Measurements from ENCODE around the gene CD200. TPM values are rescaled to one million over a fixed set of nuclear protein-coding genes. Genes with fewer than 3 reads are reported as not detected.

Gene CD200
- total and polyA plus RNA-seq, 4 donors, result 0.10 to 0.28 (median 0.20) TPM

GRCh38 chr3:112333381-112334317 is 693 bp downstream of the CD200 start:
- Histone ChIP-seq H3K9me3 (ENCODE audit: control insufficient read depth in 4 of 4, low read length in 3 of 4) (no peaks in the 10 kb centered on the region), H3K36me3 (ENCODE audit: control insufficient read depth in 4 of 4, insufficient read depth in 3 of 4, low read depth in 1 of 4, low read length in 3 of 4) (no peaks in the 10 kb centered on the region), H3K4me3 (ENCODE audit: low read depth in 1 of 3, low read length in 3 of 3) (peak overlapping the region in 1 of 3 donors; percentile 12), H3K9ac (ENCODE audit: low read depth in 1 of 2, low read length in 2 of 2) (no peak overlapping the region), H3K4me1 (ENCODE audit: control insufficient read depth in 4 of 4, insufficient read depth in 4 of 4, low read length in 3 of 4) (peaks cover 0 to 8% (median 2%) of the 10 kb centered on the region in 4 donors), H3K27me3 (ENCODE audit: control insufficient read depth in 4 of 4, insufficient read depth in 4 of 4, low read length in 3 of 4) (peaks cover 0 to 5% (median 2%) of the 10 kb centered on the region in 4 donors), H3K27ac (ENCODE audit: low read depth in 1 of 2, low read length in 2 of 2) (no peak overlapping the region)
- DNase-seq (ENCODE audit: low spot score), result no peak
- TF ChIP-seq ZBTB33 (IDR thresholded peaks at IDR 0.05) (no peak), FOXA1 (IDR thresholded peaks at IDR 0.05) (no peak)
- 7% methylated on average over 23 of the region's 23 CpGs for WGBS

- no peak for DNase-seq (ENCODE audit: low spot score)
- no peak overlapping the region for H3K4me3 ChIP-seq (ENCODE audit: low read depth in 1 of 3, low read length in 3 of 3)
- 55% methylated on average over 6 of the region's 6 CpGs for WGBS
- H3K27ac ChIP-seq (ENCODE audit: low read depth in 1 of 2, low read length in 2 of 2), result no peak overlapping the region
- no peak overlapping the region for H3K9ac ChIP-seq (ENCODE audit: low read depth in 1 of 2, low read length in 2 of 2)
- no peaks in the 10 kb centered on the region for H3K36me3 ChIP-seq (ENCODE audit: control insufficient read depth in 4 of 4, insufficient read depth in 3 of 4, low read depth in 1 of 4, low read length in 3 of 4)
- peaks cover 0 to 5% (median 2%) of the 10 kb centered on the region in 4 donors for H3K27me3 ChIP-seq (ENCODE audit: control insufficient read depth in 4 of 4, insufficient read depth in 4 of 4, low read length in 3 of 4)
- TF ChIP-seq ATF3 (IDR thresholded peaks at IDR 0.05) (no peak), GABPA (IDR thresholded peaks at IDR 0.05 in 1 of 2, conservative IDR thresholded peaks at IDR 0.05 in 1 of 2) (no peak), FOXA1 (IDR thresholded peaks at IDR 0.05) (no peak), ZBTB33 (IDR thresholded peaks at IDR 0.05) (no peak), HNF4A (conservative IDR thresholded peaks at IDR 0.05) (no peak), FOXA2 (IDR thresholded peaks at IDR 0.05) (no peak), EGR1 (IDR thresholded peaks at IDR 0.05; ENCODE audit: low read depth in 2 of 2) (no peak), HNF4G (IDR thresholded peaks at IDR 0.05) (no peak), TAF1 (conservative IDR thresholded peaks at IDR 0.05) (no peak), SP1 (IDR thresholded peaks at IDR 0.05) (no peak), JUND (IDR thresholded peaks at IDR 0.05) (no peak), RAD21 (IDR thresholded peaks at IDR 0.05) (no peak), NR2F2 (IDR thresholded peaks at IDR 0.05) (no peak), RXRA (IDR thresholded peaks at IDR 0.05) (no peak), CTCF (IDR thresholded peaks at IDR 0.05; ENCODE audit: low read depth, low read length, missing input control) (no peak), REST (IDR thresholded peaks at IDR 0.05) (no peak), MAX (IDR thresholded peaks at IDR 0.05) (no peak)
- H3K9me3 ChIP-seq (ENCODE audit: control insufficient read depth in 4 of 4, low read length in 3 of 4), result no peaks in the 10 kb centered on the region
- peaks cover 0 to 8% (median 2%) of the 10 kb centered on the region in 4 donors for H3K4me1 ChIP-seq (ENCODE audit: control insufficient read depth in 4 of 4, insufficient read depth in 4 of 4, low read length in 3 of 4)
Measured at GRCh38 chr3:112334691-112335433, 1.9 kb downstream of the CD200 start.
